ENCODE results near the gene TMCO4.
A peak's percentile ranks its signal among the peaks of the same experiment; 100 is the strongest.

The TMCO4 gene

DNA sequence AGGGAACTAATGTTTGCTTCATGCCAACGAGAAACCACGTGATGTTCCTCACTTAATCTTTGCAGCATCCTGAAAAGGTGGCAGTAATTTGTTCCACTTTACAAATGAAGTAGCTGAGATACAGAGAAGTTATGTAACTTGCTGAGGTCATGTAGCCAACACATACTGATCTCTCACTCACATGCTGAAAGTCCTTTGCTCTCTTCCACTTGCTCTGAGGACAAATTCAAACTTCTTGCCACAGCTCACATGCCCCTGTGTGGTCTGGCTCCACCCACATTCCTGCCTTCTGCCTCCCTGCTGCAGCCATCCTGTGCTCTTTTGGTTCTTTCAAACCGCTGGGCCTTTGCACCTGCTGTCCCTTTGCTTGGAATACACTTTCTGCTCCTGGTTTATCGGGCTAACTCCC, 55.4 kb downstream of the TMCO4 start:
- no peak for DNase-seq

GRCh38 chr1:19743793-19744192, 55.9 kb downstream of the TMCO4 start:
- no peak for DNase-seq

DNA sequence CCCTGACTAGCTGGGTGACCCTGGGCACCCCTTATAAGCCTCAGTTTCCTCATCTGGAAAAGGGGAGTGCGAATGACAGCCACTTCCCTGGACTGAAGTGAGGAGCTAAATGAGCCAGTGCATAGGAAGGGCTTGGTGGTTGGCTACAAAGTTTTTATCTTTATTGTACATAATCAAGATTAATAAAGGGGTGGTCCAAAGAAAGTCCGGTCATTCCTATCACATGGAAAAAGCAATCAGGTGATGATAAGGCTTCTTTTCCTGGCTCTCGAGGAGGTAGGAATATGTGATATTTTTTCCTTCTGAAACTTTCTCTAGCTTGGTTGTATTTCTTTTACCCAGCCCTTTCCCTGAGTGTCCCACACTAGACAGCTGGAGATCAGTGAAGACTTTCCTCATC, 56.5 kb downstream of the TMCO4 start:
- DNase-seq = no peak

GRCh38 chr1:19739628-19740027, 60.1 kb downstream of the TMCO4 start:
- DNase-seq = no peak

DNA sequence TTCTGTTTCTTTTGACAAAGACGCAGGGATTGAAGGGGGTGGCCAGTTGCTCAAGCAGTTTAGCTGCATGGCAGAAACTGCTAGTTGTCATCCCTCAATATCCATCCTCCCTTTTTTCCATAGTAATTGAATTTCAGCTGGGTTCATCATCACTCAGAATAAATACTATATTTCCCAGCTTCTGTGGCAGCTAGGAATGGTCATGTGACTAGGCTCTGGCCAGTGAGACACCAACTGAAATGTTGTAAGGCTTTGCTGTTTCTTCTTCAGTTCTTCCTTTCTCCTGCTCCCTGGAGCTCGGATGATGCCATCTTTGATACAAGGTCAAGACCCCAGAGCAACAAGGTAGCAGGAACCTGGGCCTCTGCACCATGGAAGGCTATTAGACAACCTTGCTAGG, 61.0 kb downstream of the TMCO4 start:
- DNase-seq = no peak

- no peak for DNase-seq
These were observed 61.6 kb downstream of the TMCO4 start for GRCh38 chr1:19738076-19738475.

- no peak for DNase-seq
These were observed 62.5 kb downstream of the TMCO4 start for GRCh38 chr1:19737104-19737825.

DNA sequence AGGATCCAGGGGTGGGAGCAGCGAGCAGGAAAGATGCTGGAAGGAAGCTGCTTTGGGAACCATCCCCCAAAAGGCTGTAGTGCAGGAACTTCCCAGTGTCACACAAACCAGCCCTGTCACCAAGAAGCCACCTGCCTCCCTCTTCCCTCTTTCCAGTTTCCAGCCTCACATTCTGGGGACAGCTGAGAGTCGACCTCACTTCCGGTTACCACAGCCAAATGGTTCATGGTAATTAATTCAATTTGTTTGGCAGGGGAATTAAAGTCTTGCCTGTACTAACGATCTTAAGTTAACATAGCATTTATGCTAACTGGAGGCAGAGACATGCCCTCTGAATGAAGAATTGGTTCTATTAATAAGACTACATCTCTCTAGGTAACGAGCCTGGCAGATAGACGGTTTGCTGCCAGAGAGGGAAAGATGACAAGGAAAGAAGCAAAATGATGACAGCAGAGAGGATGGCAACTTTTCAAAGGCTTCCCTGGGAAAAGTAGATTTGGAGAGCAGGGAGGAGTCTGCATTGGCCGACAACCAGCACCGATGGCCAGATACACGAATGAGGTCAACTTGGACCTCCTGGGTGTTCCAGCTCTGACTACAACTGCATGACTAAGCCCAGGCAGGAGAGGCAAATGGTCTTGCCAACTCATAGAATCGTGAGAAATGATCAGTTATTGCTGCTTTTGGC, 64.1 kb downstream of the TMCO4 start:
- no peak for DNase-seq

DNA sequence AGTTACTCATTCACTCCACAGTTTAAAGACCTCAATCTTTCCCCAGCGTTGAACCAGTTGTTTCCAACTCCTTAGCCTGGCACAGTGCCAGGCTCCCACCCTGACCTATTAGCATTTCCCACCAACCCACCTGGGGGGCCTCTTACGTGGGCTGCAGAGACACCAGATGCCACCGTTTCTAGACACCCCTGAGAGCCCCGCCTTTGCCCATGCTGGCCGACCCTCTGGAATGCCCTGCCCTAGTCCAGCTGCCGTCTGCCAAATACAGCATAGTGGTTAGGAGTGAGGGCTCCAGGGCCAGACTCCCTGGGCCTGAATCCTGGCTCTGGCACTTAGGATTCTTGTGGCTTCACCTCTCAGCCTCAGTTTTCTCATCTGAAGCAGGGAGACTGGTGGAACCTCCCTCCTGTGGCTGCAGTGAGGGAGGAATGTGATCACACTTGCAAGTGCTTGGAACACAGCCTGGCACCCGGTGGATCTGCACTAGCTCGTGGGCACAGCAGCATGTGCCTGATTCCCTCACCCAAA, 65.2 kb downstream of the TMCO4 start:
- DNase-seq = no peak

DNA sequence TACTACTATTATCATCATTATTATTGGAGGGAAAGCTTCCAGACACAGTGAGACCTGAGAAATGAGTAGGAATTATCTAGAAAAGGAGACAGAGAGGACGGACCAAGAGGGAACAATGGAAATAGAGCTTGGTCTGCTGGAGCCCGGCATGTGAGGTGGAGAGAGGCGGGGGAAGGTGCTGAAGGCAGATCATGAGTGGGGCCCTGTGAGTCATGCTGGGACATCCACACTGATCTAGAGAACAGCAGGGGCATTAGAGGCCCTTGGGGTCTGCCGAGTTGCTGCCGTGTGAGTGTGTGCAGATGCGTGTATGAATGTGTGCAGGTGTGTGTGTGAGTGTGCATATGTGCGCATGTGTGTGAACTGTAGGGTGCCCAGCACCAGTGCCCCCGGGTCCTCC, 65.7 kb downstream of the TMCO4 start:
- no peak for DNase-seq

DNA sequence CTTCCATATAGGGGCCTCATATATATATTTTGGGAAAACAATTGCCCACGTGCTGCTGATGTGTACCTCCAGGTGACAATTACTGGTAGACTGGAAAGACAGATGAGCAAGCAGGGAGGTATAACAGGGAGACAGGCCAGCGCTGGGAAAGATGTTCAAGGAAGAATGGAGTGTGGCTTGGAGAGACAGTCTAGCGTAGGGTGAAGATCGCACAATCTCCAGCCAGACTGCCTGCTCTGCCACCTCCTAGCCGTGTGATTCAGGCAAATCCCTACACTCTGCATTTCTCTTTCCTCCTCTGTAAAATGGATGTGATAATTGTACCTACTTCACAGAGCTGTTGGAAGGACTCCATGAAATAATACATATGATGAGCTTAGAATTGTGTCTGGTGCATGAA, 66.1 kb downstream of the TMCO4 start:
- no peak for DNase-seq

DNA sequence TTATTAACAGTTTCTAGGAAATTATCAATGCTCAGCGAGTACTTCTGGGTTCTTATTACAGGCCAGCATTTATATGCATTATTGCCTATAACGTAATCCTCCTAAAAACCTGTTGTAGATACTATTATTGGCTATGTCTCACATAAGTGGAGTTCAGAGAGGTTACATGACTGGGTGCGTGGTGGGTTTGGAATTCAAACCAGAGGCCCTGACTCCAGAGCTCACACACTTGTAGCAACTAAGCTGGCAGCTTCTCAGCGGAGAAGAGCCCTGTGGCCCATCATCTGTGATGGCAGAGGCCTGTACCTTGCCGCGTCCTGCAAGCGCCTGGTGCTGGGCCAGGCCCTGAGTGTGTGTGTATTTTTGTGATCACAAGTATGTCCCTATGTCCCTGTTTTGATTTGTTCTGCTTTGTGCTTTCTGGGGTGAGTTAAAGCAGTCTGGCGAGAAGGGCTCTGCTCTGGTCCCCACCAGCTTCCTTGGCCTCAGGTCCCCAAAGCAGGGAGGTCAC, 68.3 kb downstream of the TMCO4 start:
- no peak for DNase-seq

- DNase-seq = no peak
These were observed 68.9 kb downstream of the TMCO4 start for GRCh38 chr1:19730793-19731192.

- DNase-seq = no peak
These were observed 69.5 kb downstream of the TMCO4 start for GRCh38 chr1:19730232-19730631.

DNA sequence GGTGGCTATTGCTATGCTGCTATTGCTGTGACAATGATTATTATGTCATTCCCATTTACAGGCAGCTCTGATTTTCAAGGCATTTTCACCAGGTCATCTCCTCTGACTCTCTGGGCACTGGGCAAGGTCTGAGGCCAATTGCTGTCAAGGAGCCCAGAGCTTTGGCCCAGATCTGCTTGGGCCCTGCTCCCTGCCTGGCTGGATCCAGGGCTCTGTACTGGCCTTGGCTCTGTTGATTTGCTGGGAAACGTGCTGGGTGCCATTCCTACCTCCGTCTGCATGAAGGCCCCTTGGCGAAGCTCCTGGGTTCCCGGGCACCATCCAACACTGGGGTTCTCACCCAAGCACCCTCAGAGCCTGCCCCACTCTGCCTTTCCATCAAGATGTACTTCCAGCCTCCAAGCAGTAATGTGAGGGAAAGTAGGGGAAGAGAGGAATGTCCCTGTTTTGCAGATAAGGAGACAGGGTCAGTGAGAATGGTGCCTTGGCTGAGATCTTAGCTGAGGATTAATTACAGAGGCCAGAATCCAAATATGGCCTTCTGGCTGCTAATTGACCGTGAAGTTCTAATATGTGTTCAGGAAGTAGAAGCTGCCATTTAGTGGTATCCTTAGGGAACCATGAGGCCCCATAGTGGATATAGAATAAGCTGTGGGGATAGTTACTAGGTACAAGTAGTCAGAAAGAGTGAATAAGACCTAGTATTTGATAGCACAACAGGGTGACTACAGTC, 71.1 kb downstream of the TMCO4 start:
- DNase-seq = no peak

DNA sequence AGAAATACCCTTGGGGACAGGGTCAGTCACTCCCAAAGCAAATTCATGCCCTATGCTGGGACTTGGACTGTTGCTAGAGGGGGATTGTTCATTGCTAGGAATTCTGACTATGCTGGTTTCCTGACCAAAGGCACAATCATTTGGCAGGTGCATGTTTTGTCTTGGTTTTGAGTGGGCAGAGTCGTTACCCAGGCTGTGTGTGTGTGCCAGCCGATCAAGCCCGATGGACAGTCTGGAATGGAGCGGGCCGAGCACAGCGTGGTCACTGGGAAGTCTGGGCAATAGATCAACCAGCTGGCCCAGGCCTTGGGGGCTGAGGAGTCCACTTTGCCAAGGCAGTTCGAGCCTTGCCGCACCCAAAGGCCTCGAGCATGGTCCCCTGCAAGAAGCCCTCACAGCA, 74.1 kb downstream of the TMCO4 start:
- no peak for DNase-seq

GRCh38 chr1:19723874-19724273, 75.8 kb downstream of the TMCO4 start:
- no peak for DNase-seq

DNA sequence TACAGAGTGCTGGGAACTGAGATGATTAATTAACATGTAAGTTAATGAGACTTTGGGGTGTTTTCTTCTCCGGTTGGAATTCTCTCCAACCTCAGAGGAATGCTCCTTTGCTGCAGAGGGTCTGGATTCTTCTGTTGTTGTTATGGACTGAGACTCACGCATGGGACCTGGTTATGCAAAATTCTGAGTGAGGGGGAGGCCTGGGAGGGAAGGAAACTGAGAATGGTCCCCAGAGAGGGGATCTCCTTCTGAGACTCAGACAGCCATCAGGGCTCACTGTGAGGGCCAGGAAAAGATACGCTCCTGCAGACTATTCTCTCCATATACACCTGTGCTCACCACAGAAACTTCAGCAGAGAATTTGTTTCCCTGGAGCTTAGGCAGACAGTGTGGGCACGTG, 78.7 kb downstream of the TMCO4 start:
- no peak for DNase-seq

- DNase-seq = no peak
These were observed 79.5 kb downstream of the TMCO4 start for GRCh38 chr1:19720174-19720573.

DNA sequence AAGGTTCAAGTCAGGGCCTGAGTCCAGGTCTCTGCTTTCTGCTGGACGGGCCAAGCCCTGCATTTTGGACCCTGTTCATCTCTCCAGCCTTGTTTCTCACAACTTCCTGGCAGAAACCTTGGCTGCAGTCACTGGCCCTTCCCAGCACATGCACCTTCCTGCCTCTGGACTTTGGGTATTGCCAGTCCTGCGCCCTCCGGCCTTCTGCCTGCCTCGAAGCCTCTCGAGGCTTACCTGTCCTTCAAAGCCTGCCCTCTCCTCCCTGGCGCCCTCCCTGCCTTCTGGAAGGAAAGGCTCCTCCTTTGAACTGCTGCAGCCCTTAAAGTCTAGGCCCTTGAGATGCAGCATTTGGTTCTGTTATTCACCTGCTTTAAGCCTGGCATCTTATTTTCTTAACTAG, 82.2 kb downstream of the TMCO4 start:
- no peak for DNase-seq

DNA sequence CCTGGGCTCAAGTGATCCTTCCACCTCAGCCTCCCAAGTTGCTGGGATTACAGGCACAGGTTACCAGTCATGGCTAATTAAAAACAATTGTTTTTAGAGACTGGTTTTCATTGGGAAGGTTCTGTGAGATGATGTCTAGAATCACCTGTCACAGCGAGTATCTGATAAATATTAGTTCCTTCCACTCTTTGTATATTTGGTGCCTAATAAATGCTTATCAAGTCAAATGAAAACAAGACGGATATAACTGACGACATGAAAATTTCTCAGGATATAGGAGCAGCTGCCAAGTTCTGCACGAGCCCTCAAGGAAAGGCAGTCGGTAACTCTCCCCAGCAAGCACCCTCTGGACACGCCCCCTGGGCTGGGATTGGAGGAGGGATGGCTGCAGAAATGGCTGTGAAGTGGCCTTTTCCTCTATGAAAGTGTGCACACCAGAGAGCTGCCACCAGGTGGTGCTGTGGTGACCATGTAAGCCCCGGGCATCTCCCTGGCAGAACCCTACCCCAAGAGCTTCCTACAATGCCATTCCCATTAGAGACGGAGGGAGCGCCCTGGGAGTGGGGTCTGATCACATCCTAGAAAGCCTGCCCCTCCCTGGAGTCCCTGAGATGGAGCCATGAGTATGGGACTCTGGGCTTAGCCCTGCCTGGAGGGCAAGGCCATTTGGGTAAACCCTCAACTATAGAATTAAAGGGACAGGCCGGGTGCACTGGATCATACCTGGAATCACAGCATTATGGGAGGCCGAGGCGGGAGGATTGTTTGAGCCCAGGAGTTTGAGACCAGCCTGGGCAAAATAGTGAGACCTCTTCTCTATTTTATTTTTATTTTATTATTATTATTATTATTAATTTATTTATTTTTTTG, 84.1 kb downstream of the TMCO4 start:
- DNase-seq = peak; percentile 75

- no peak for DNase-seq
These were observed 86.8 kb downstream of the TMCO4 start for GRCh38 chr1:19712928-19713327.
